ENCODE results near the gene VPS13A.
"Not testable (repeated sequence)": the region's sequence is repeated elsewhere in the genome, so short reads cannot be mapped to it uniquely, and the experiment has no call there.

VPS13A gene

GRCh38 chr9:77423841-77424240 is 246.5 kb downstream of the VPS13A start:
- DNase-seq (ENCODE audit: low read depth), result no peak

GRCh38 chr9:77424993-77425392 is 247.7 kb downstream of the VPS13A start:
- DNase-seq (ENCODE audit: low read depth), result no peak

GRCh38 chr9:77426712-77427111 is 249.4 kb downstream of the VPS13A start:
- no peak for DNase-seq (ENCODE audit: low read depth)

- no peak for DNase-seq (ENCODE audit: low read depth)
Measured at GRCh38 chr9:77427256-77427927, 250.1 kb downstream of the VPS13A start.

- no peak for DNase-seq (ENCODE audit: low read depth)
Measured at GRCh38 chr9:77429928-77430327, 252.6 kb downstream of the VPS13A start.

DNA sequence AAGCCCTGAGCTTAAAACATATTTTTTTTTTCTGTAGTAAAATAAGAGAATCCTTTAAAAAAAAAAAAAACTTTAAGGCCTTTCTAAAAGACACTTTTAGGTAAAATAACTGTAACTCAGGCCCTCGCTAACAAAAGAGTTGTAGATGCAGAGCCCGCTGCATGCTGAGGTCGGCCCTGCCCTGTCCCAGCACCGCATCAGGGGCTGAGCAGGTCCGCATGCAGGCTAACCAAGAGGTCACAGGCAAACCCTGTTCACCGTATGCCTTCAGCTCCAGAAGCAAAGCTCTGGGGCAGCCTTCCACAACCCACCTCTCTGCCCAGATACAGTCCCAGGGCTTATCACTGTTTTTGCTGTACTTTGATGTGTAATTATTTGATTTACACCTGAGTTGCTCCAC is 254.7 kb downstream of the VPS13A start:
- no peak for DNase-seq (ENCODE audit: low read depth)

DNA sequence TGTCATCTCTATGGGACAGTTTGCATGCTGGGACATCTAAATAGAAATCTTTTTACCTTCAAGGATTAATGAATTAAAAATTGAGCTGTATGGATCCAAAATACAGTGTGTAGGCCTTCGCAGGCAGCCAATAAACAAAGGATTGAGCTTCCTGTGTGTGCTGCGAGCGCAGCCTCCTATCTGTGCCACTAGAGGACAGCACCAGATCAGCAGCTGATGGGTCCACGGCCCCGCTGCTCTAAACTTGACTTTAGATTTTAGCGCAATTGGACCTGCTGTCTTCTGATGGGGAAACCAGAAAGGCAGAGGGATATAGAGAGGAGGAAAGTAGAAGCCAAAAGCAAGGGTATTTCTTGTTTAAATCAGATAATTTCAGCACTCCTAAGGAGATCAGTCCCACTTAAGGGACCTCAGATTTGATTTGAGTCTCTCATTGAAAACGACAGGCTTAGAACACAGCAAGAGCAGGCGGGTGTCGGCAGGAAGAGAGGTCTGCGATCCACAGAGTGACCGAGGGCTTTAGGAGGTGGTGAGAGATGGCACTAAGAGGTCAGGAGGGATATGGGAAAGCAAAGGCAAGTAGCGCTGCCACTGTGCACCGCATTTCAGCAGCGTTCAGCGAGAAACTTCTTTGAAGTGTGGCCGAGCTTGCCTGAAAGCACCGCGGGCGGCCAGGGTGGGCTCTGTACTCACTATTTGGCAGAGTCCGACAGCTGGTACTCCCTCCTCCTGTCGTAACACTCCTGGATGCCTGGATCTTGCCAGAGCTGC is 256.5 kb downstream of the VPS13A start:
- peak; percentile 5 for DNase-seq (ENCODE audit: low read depth)

- no peak for DNase-seq (ENCODE audit: low read depth)
Measured at GRCh38 chr9:77435277-77435676, 257.9 kb downstream of the VPS13A start.

DNA sequence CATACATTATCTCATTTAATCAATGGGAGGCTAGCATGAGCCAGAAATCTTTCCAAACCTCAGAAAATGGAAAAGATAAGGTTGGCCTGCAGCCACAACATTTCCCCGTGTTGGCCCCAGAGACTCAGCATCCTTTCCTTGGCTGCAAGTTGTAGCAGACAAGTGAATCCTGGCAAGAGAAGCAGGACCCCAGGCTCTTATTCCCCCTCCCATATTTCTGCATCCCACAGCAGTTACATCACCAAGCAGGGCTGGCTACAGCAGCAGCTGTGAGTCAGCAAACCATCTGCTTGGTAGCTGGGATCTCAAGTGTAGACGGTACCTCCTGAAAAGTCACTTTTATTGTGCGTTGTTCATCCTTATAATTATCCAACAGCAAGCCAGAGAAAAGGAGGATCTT is 258.4 kb downstream of the VPS13A start:
- DNase-seq (ENCODE audit: low read depth), result no peak

DNA sequence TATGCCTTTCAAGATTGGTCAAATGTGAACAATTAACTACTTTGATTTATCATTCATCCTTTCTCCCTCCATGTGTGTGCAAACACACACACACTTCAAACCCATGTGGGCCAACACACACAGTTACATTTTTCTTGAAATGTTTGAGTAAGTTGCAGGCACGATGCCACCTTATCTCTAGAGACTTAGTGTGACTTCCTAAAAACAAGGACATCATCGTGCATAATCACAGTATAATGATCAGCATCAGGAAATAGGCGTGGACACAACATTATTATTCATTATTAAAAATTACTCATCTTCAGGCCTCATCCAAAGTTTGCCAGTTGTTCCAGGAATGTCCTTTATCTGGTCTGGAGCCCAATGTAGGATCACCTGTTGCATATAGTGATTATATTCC is 261.3 kb downstream of the VPS13A start:
- no peak for DNase-seq (ENCODE audit: low read depth)

- DNase-seq (ENCODE audit: low read depth), result no peak
Measured at GRCh38 chr9:77440057-77440456, 262.7 kb downstream of the VPS13A start.

DNA sequence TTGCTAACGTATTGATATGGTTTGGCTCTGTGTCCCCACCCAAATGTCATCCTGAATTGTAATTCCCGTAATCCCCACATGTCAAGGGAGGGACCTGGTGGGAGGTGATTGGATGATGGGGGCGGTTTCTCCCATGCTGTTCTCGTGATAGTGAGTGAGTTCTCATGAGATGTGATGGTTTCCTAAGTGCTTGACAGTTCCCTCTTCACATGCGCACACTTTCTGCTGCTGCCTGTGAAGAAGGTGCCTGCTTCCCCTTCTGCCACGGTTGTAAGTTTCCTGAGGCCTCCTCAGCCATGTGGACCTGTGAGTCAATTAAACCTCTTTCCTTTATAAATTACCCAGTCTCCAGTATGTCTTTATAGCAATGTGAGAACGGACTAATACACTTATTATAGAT is 263.8 kb downstream of the VPS13A start:
- not testable (repeated sequence) for DNase-seq (ENCODE audit: low read depth)

GRCh38 chr9:77442436-77442835 is 265.1 kb downstream of the VPS13A start:
- no peak for DNase-seq (ENCODE audit: low read depth)

- no peak for DNase-seq (ENCODE audit: low read depth)
Measured at GRCh38 chr9:77447646-77448045, 270.3 kb downstream of the VPS13A start.

DNA sequence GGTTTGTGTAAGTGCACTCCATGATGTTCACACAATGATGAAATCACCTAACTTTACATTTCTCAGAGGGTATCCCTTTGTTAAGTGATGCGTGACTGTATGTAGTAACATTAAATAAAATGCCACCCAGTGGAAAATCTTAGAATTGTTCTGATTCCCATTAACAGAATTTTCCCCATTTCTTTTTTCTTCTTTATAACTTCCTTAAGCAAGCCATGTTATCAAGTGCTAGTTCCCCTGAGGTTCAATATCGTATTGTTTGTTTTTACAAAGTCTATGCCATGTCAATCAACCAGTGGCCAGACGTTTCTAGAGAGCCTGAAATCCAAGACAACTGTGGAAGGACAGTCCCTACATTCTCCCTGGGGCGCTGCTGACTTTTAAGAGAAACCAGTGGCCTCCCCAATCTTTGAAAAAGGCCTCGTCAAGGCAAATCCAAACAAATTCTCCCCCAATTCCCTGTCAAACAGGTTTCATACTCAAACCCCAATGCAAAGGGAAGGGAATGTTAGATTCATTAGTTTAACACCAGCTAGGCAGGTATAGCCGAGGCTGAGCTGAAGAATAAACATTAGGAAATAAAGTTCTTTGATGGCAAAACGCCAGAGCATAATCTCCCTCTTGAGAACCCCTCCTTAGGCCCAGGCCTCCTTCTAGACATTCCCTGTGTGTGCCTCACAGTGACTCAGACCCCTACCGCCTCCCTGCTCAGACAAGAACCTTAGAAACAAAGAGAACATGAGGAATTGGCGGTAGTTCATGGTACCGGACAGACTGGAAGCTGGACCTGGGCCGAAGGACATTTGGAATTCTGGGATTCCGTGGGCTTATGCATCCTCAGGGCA is 272.1 kb downstream of the VPS13A start:
- no peak for DNase-seq (ENCODE audit: low read depth)

GRCh38 chr9:77450085-77450475 is 272.7 kb downstream of the VPS13A start:
- DNase-seq (ENCODE audit: low read depth), result no peak

DNA sequence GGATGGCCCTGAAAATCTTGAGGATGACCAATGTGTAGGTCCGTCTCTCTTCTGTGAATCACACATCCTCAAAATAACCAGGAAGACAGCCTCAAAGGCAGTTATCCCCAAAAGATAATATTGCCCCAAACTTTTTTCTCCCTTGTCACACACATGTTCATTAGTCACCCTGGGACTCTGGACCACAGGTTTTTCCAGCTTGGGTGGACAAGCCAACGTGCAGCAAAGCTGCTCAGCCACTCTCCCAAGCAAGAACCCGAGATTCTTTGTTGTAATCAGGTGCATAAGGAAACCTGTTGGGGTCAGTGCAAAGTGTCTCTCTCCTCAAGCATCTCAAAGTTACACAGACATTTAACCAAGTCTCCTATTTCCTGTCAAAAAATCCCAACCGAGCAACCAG is 274.2 kb downstream of the VPS13A start:
- no peak for DNase-seq (ENCODE audit: low read depth)

DNA sequence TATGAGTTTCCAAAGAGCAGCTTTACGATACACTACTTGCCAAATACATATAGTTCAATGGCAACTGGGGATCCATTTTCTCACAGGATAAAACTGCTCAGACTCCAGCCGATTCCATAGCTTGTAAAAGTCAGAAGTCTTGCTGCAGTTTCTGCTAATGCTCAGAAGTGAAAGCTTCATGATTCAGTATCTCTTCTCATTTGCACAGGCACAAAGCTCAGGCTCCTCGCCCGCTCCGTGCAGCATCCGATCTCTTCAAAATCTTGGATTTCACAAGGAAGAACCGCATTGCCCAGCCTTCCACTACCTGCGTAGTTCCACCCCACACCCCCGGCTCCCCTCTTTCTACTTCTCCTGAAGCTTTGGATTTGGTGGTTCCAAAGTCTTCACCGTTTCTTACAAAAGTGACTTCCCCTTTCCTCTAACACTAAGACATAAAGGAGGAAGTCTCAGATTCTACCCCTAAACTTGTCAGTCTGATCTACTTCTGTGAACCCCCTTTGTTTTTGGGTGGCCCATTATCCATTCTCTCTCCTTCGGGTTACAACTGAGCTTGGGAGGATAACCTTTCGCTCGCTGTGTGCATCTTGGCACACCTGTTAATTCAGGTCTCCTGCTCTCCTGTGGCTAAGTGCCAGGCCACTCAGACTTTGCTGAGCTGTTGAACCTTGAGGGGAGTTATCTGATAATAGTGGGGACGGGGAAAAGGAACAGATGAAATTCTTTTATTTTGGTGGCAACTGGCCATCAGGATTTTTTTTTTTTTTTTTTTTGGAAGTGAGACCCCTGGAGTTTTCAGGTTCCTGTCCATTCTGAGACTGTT is 276.7 kb downstream of the VPS13A start:
- no peak for DNase-seq (ENCODE audit: low read depth)

GRCh38 chr9:77454663-77455062 is 277.3 kb downstream of the VPS13A start:
- DNase-seq (ENCODE audit: low read depth), result no peak

- no peak for DNase-seq (ENCODE audit: low read depth)
Measured at GRCh38 chr9:77455312-77455927, 278.1 kb downstream of the VPS13A start.

- DNase-seq (ENCODE audit: low read depth), result peak; percentile 57
Measured at GRCh38 chr9:77456829-77457437, 279.6 kb downstream of the VPS13A start.

All from stimulated activated CD8-positive, alpha-beta memory T cell treated with anti-CD3 and anti-CD28 coated beads, Interleukin-12 subunit alpha, Interleukin-12 subunit beta, amount 100 ng/mL, for 1 hour (primary cell).